Body of pancreas (tissue), 4 donors: ENCODE data around the gene DNAH7.

Experiments
- CTCF ChIP-seq, 7 experiments: fragments of 450-650 bp in 4 of 7; fragments of 200-600 bp in 3 of 7; sonication (generic) in 3 of 7; IDR thresholded peaks; one replicate each; pipeline ENCODE4 v1.5.1; 2016 to 2019; ENCODE audit warnings: antibody characterized with exemption in 7 of 7
- POLR2A ChIP-seq, 3 donors: fragments of 450-650 bp; IDR thresholded peaks; one replicate each; pipeline ENCODE4 v1.6.1; 2016; ENCODE audit warnings: antibody characterized with exemption in 3 of 3, mild to moderate bottlenecking in 2 of 3

GRCh38 chr2:195985741-195986140 is 82.9 kb downstream of the DNAH7 start:
- TF ChIP-seq CTCF (IDR thresholded peaks at IDR 0.05): no peak
- no peak for TF ChIP-seq POLR2A (IDR thresholded peaks at IDR 0.05)
